Lower leg skin (tissue), 3 donors: ENCODE data around the gene MID1.

ENCODE experiments used
- POLR2A ChIP-seq, 2 donors: fragments of 450-650 bp; IDR thresholded peaks; one replicate each; pipeline ENCODE4 v1.6.1; 2016 to 2017; ENCODE audit warnings: antibody characterized with exemption in 2 of 2, mild to moderate bottlenecking in 1 of 2, moderate library complexity in 1 of 2
- TF ChIP-seq, protein P1 (sequence below), 3 donors: fragments of 450-650 bp; IDR thresholded peaks; one replicate each; pipeline ENCODE4 v1.5.1; 2016; ENCODE audit warnings: antibody characterized with exemption in 3 of 3, mild to moderate bottlenecking in 3 of 3, moderate library complexity in 2 of 3

DNA sequence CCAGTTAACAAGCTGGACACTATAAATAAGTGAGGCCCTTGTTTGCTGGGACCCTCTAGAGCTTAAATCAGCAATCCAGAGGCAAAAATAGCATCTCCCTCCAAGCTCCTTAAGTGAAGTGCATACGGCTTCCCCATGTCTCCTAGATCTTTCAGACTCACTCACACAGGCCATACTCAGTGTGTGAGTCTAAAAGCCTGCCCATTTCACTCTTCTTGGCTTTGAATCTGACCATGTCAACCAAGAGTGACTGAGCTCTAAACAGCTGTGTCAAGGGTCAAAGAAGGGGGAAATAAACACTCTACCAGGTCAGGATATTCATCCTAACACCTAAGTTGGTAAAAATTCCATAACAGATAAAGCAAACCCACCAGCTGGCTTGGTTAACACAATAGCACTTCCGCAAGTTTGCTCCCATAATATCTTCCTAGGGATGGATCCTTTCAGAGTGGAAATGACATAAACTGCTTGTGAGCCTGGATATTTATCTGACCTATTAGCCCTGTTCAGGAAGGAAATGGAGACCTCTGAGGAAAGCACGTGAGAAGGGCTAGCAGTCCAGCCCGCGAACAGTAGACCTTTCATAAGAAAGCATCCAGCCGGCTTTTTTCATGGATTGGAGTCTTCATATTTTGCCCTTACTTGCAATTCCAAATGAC is 65.6 kb downstream of the MID1 start:
- TF ChIP-seq, protein P1, sequence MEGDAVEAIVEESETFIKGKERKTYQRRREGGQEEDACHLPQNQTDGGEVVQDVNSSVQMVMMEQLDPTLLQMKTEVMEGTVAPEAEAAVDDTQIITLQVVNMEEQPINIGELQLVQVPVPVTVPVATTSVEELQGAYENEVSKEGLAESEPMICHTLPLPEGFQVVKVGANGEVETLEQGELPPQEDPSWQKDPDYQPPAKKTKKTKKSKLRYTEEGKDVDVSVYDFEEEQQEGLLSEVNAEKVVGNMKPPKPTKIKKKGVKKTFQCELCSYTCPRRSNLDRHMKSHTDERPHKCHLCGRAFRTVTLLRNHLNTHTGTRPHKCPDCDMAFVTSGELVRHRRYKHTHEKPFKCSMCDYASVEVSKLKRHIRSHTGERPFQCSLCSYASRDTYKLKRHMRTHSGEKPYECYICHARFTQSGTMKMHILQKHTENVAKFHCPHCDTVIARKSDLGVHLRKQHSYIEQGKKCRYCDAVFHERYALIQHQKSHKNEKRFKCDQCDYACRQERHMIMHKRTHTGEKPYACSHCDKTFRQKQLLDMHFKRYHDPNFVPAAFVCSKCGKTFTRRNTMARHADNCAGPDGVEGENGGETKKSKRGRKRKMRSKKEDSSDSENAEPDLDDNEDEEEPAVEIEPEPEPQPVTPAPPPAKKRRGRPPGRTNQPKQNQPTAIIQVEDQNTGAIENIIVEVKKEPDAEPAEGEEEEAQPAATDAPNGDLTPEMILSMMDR (IDR thresholded peaks at IDR 0.05) = no peak
- TF ChIP-seq POLR2A (IDR thresholded peaks at IDR 0.05) = no peak
